NAMALWA (cell line): ENCODE data around the gene KCTD19.

Experiments
- DNase-seq: peaks from one replicate; pipeline ENCODE4 v3.0.0-alpha.2; 2015; ENCODE audit warnings: low spot score

Gene KCTD19

GRCh38 chr16:67317853-67318252, 8.7 kb downstream of the KCTD19 start:
- no peak for DNase-seq

DNA sequence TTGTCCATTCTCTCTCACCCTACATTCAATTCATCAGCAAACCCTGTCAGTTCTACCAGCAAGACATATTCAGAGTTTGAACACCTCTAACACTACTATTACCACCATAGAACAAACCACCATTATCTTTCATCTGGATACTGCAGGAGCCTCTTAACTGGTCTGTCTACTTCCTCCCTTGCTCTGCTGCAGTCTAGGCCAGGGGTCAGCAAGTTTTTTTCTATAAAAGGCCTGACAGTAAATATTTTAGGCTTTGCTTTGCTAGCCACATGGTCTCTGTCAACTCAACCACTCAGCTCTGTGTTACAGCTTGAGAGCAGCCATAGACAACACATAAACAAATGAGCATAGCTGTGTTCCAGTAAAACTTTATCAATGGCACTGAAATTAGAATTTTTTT, 13.8 kb downstream of the KCTD19 start:
- DNase-seq: no peak

DNA sequence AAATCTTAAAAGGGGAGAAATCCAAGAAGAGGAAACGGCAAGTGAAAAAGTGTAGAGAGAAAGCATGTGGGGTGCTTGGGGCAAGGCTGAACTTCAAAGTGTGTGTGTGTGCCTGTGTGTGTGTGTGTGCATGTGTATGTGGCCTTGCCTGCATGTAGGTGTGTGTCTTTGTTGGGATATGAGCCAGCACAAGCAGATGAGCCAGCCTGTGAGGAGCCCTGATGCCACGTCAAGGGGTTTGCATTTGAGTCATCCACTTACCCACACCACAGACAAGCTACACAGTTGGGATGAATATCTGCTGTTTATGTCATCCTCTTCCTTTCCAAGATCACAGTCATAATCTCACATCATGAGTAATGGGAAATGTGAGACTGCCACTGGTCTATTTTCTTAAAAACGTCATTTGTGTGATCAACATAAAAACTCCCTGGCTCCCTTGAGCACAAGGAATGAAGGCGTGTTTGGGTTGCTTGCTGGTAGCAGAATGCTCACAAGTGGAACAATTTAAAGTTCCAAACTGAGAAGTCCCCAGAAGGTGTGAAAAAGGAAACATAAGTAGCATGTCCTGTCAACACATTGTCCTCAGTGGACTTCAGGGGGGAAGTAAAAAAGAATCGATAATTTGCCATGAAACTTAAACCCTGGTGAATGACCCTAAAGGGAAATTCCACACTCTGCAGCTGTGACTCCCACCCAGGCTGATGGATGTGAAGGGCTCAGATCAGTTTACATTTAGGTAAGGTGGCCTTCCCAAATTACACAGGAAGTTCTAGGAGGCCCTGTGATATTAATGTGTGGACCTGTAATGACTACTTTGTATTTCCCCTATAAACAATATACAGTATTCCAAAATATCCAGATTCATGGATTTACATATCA, 14.7 kb downstream of the KCTD19 start:
- no peak for DNase-seq

DNA sequence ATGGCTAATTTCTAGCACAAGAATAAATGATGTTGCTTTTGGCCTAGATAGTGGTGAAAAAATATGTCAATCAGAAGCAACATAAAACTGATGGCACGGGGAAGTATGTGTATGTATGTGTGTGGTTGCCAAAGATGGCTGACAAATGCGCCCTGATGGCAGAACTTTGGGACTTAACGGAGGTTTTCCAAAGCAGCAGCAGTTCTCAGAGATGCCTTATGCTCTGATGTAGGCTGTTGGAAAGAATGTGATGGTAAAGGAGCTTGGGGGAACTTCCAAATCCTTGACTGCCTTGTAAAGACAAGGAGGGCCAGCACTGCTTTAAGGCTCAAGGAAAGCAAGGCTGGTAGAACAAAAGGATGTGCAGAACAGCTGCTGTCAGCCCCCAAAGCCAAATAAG, 16.0 kb downstream of the KCTD19 start:
- DNase-seq: no peak

DNA sequence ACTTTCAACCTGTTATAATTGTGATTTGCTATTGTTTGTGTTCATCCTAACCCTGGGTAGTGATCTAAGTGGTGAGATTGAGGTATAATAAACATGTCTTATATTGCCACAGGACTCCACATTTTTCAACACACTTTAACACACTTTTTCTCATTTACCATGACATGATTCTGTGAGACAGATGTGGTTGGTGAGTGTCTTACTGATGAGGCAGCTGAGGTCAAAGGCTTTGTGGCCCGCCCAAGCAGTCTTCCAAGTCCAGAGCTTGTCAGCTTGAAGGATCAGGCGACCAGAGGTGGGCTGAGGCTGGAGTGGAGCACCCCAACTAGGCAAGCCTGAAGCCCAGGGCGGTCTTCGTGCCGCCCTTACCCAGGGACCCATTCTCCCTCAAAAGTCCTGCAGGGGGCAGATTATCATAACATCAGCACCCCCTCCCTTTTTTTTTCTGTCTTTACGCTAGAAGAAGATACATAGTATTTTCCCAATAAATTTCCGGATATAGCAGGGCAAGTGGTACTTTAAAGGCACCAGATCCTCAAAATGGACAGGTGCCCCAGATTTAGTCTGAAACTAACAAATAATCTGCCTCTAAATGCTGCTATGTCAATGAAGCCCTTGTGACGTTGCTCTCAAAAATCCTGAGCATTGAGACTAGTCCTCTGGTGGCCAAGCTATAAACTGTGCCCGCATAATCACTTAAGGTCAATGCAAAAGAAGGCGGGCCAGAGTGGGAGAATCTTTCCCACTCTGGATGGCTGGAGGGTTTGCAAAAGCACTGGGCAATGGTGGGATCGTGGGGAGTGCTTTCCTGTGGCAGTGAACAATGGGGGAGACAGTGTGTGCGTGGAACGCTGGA, 21.1 kb downstream of the KCTD19 start:
- no peak for DNase-seq

- DNase-seq: no peak
Measured at GRCh38 chr16:67304020-67304419, 22.5 kb downstream of the KCTD19 start.

- no peak for DNase-seq
Measured at GRCh38 chr16:67302970-67303369, 23.6 kb downstream of the KCTD19 start.

DNA sequence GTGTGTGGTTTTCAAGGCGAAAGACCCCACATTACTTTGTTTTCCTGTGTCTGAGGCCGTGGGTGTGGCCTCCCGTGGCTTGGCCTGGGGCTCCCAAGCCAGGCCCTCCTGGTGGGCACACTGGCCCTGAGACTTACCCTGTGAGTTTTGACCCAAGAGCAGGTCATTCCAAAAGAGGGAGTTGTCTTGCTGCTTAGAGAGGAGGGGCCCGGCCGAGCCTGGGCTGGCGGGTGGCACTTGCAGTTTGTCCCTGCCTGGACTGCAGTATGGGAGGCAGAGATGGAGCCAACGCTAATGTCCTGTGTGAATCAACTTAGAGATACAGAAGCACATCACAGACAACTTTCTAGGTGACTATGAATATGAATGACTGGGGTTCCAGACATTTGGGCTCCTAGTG, 24.5 kb downstream of the KCTD19 start:
- DNase-seq: no peak

- no peak for DNase-seq
Measured at GRCh38 chr16:67301080-67301782, 25.3 kb downstream of the KCTD19 start.

- no peak for DNase-seq
Measured at GRCh38 chr16:67299269-67299668, 27.3 kb downstream of the KCTD19 start.

DNA sequence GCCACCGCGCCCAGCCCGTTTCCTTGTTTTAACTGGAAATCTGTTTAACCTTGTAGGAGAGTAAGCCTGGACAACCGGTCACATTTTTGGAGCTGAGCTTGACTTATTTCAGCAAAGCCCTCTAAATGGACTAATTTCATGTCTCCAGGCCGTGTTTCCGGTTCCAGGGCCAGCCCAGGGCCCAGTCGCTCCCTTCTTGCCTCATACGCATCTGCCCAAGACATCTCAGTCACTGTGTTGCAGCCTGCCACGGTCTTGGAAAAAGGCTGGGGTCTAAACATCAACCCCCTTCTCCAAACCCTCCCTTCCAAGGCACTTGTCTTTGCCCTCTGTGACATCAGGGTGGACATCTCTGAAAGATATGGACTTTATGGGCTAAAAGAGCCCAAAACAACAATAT, 28.3 kb downstream of the KCTD19 start:
- DNase-seq: no peak

DNA sequence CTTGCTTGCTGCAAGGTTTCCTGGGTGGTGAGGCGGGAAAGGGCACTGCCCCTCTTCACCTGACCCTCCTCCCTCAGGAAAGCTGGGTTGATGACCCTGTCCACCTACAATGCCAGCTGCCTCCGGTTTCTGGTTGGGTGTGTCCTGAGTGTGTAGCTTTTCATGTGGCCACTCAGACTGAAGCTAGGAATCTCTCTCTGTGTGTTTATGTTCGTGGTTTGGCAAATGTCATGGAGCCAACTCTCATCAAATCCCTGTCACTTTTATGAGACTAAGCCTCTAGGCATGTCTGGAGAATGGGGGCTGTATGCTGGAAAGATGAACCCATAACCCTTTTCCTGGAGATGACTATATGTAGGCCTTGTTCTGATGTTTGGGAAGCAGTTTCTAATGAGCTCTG, 30.1 kb downstream of the KCTD19 start:
- DNase-seq: no peak

DNA sequence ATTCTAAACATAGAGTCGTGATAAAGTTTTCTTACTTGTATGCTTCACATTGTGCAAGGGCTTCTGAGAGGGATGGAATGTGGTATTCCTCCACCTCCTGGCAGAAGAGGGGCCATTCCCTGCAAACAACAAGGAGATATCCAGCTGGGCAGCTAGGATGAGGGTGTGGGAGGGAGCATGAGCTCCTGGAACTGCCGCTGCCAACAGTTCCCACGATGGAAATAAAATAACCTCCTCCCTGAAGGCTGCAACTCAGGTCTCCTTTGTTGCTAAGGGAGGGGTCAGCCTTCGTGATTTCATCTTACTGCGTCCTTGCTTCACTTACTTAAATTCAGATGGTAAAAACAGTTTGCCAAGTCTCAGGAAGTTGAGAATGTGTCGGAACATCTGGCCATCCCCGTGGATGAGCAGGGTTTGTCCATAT, 31.6 kb downstream of the KCTD19 start:
- no peak for DNase-seq

DNA sequence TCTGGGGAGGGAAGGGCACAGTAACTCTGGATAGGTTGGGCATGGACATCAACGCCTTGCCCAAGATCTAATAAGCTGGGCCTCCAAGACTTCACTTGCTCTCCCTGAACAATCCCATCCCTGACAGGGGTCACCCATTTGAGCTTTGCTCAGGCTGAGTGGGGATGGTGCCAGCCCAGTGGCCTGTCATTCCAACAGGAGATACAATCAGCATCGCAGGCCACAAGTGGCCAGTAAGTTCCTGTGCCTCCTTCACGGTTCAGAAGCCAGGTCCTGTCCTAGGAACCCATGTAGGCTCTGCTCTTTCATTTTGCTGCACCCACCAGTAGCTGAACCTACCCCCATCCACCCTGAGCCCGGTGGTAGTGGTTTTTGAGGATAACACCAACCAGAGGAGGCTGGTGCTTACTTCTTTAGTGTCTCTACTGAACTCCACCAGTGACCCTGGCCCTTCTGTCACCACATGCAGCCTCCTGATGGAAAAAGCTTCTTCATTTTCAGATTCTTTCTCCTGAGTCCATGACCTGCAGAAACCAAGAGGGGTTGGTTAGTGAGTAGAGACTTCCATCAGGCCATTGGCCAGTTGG, 32.3 kb downstream of the KCTD19 start:
- DNase-seq: no peak

DNA sequence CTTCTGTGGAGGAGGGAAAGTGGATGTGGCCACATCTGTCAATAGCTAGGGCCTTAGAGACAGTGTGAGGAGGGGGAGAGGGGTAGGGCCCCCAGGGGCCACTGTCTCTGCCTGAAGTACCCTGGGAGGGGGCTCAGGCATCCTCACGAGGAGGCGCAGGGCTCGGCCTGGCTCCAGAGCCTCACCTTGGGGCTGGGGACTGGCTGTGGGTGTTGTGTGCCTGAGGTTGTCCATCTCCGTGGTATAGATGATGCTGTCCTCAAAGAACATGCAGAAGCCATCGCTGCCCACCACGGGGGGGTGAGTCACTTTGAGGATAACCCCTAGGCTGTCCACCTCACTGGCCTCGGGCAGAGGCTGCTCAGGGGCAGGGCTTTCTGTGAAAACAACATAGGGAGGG, 35.1 kb downstream of the KCTD19 start:
- DNase-seq: no peak

- DNase-seq: no peak
Measured at GRCh38 chr16:67287960-67288359, 38.6 kb downstream of the KCTD19 start.

- no peak for DNase-seq
Measured at GRCh38 chr16:67286441-67287235, 39.9 kb downstream of the KCTD19 start.

- peak; percentile 38 for DNase-seq
Measured at GRCh38 chr16:67284699-67285646, 41.6 kb downstream of the KCTD19 start.

DNA sequence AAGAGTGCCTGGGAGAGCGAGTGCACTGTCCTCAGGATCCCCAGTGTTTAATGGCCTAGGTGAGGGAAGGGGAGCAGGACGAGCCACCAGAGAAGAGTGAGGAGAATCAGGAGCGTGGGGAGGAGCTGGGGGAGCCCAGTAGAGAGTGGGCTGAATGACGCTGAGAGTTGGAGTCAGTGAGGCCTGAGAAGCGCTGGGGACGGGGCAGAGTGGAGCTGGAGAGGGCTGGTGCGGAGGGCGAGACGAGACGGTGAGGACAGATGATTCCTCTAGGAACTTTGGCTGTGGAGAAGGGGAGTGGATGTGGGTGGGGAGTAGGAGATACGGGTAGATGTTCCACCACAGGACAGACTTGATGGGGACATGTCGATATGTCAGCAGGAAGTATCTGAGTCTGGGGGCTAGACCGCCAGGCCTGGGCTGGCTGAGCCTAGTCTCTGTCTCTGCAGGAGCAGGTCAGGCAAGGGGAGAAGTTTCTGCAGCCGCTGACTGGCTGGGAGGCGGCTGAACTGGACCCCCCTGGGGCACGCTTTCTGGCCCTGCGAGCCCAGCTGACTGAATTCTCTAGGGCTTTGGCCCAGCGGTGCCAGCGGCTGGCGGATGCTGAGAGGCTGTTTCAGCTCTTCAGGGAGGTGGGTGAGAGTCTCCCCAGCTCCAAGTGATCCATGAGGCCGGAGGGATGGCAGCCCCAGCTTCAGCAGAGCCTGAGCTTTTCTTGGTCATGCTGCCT, 42.5 kb downstream of the KCTD19 start:
- DNase-seq: no peak
